ENCODE results near the gene CANX. TPM values are rescaled to one million over a fixed set of nuclear protein-coding genes. Genes with fewer than 3 reads are reported as not detected.

Gene CANX
- total RNA-seq, 1 donor from 2014 or later, result 630 TPM

DNA sequence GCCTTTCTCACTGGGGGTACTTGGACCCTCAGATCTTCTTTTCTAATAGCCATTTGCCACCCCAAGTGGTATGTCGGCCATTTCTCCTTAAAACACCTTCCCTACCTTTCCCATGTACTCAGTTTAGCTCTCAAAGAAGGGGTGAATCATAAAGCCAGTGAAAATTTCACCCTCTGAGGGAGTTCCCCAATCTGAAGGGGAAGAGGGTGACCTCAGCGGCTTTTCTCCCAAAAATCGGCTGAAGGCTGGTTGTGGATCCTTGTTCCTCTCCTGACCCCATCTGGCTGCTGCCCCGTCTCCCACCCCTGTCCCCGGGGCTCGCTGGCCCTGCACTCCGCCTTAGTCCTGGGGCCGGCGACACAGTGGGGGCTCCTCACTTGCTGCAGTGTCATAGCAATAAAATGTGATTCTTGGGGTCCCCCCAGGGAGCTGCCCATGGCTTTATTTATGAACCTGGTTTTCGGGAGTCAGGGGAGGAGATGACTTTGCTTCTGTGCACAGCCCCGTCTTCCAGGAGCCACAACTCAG is 77.7 kb downstream of the CANX start:
- intact Hi-C loops (cut with DNase I), result no loop called here
- DNase-seq (no peak), ATAC-seq (peak; percentile 8)
- TF ChIP-seq, protein P1, sequence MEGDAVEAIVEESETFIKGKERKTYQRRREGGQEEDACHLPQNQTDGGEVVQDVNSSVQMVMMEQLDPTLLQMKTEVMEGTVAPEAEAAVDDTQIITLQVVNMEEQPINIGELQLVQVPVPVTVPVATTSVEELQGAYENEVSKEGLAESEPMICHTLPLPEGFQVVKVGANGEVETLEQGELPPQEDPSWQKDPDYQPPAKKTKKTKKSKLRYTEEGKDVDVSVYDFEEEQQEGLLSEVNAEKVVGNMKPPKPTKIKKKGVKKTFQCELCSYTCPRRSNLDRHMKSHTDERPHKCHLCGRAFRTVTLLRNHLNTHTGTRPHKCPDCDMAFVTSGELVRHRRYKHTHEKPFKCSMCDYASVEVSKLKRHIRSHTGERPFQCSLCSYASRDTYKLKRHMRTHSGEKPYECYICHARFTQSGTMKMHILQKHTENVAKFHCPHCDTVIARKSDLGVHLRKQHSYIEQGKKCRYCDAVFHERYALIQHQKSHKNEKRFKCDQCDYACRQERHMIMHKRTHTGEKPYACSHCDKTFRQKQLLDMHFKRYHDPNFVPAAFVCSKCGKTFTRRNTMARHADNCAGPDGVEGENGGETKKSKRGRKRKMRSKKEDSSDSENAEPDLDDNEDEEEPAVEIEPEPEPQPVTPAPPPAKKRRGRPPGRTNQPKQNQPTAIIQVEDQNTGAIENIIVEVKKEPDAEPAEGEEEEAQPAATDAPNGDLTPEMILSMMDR (IDR thresholded peaks at IDR 0.05), result no peak
- peaks cover 5% of the 10 kb centered on the region for H3K4me1 ChIP-seq
- H3K4me3 ChIP-seq, result no peak overlapping the region
- H3K9me3 ChIP-seq, result no peaks in the 10 kb centered on the region
- peaks cover 67% of the 10 kb centered on the region for H3K36me3 ChIP-seq
- no peaks in the 10 kb centered on the region for H3K27me3 ChIP-seq
- H3K27ac ChIP-seq, result no peak overlapping the region

GRCh38 chr5:179777456-179777855 is 78.7 kb downstream of the CANX start:
- DNase-seq, result no peak
- H3K27ac ChIP-seq, result no peak overlapping the region
- ATAC-seq, result no peak
- peaks cover 5% of the 10 kb centered on the region for H3K4me1 ChIP-seq
- no peak overlapping the region for H3K4me3 ChIP-seq
- TF ChIP-seq, protein P1 (IDR thresholded peaks at IDR 0.05), result no peak
- intact Hi-C loops (cut with DNase I), result no loop called here
- H3K36me3 ChIP-seq, result peaks cover 57% of the 10 kb centered on the region
- H3K27me3 ChIP-seq, result no peaks in the 10 kb centered on the region
- no peaks in the 10 kb centered on the region for H3K9me3 ChIP-seq

DNA sequence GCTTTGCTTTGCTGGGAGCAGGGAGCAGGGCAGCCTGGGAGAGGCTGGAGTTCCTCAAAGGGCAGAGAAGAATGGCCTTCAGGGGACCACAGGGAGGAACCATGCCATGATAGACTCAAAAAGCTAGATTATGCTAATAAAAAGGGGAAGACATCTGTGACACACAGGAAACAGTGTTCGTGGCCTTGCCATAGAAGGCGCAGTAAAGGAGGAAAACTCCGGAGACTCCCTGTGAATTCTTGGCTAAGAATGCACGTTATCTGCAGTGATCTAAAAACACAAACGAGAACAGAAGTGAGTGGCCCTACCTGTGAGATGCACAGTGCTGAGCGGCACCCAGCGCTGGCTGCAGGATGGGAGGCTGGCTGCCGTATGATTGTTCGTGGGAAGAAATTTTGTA is 79.1 kb downstream of the CANX start:
- TF ChIP-seq, protein P1 (IDR thresholded peaks at IDR 0.05), result no peak

GRCh38 chr5:179778591-179778990 is 79.8 kb downstream of the CANX start:
- no peaks in the 10 kb centered on the region for H3K27me3 ChIP-seq
- no peaks in the 10 kb centered on the region for H3K9me3 ChIP-seq
- no peak overlapping the region for H3K27ac ChIP-seq
- no peak overlapping the region for H3K4me3 ChIP-seq
- H3K4me1 ChIP-seq, result peaks cover 5% of the 10 kb centered on the region
- peaks cover 45% of the 10 kb centered on the region for H3K36me3 ChIP-seq
- intact Hi-C loops (cut with DNase I), result no loop called here
- TF ChIP-seq, protein P1 (IDR thresholded peaks at IDR 0.05), result no peak
- ATAC-seq (no peak), DNase-seq (no peak)

More for the DNA sequence above, 79.1 kb downstream of the CANX start:
- no peak overlapping the region for H3K27ac ChIP-seq
- no peaks in the 10 kb centered on the region for H3K9me3 ChIP-seq
- DNase-seq, result no peak
- peaks cover 5% of the 10 kb centered on the region for H3K4me1 ChIP-seq
- intact Hi-C loops (cut with DNase I), result no loop called here
- peaks cover 52% of the 10 kb centered on the region for H3K36me3 ChIP-seq
- H3K4me3 ChIP-seq, result no peak overlapping the region
- peak; percentile 64 for ATAC-seq
- no peaks in the 10 kb centered on the region for H3K27me3 ChIP-seq

DNA sequence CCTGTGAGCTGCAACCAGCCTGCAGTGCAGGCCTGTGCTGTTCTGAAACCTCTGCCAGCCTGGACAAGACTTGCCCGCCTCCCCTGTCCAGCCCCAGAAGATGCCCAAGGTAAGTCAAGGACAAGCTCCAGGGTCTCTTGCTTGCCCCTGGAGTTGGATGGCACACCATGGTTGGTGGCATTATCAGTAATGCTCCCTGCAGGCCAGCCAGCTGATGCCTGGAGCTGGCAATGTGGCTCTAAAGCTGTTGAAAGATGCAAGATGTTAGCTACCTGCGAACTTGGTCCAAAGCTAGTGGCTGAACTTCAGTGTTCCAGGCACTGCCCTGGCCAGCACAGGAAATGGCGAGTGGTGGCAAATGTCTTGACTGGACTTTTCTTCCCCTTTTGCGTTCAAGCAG is 81.1 kb downstream of the CANX start:
- H3K27me3 ChIP-seq, result no peaks in the 10 kb centered on the region
- H3K4me3 ChIP-seq, result no peak overlapping the region
- peaks cover 5% of the 10 kb centered on the region for H3K4me1 ChIP-seq
- no peak for DNase-seq
- peaks cover 33% of the 10 kb centered on the region for H3K36me3 ChIP-seq
- intact Hi-C loops (cut with DNase I), result no loop called here
- no peaks in the 10 kb centered on the region for H3K9me3 ChIP-seq
- TF ChIP-seq, protein P1 (IDR thresholded peaks at IDR 0.05), result no peak
- H3K27ac ChIP-seq, result no peak overlapping the region
- no peak for ATAC-seq

DNA sequence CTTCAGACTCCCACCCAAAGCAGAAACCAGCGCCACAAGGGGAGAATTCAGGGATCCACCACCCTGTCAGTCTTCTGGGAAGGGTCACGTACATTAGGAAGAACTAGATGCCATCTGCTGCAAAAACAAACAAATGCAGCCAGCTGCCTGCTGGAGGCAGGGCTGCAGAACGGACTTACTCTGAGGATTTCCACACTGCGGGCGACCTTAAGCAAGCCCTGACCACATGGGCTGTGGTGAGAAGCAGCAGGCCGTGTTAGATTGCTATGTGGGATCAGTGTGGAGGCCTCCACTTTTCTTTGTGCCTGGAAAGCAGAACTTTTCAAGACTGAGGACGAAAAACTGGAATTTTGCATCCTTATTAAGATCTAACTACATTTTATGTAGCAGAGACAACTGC is 81.6 kb downstream of the CANX start:
- DNase-seq, result peak; percentile 73
- ATAC-seq, result peak; percentile 81
- no peak overlapping the region for H3K4me3 ChIP-seq
- no peak overlapping the region for H3K27ac ChIP-seq
- H3K36me3 ChIP-seq, result peaks cover 28% of the 10 kb centered on the region
- H3K9me3 ChIP-seq, result no peaks in the 10 kb centered on the region
- no peaks in the 10 kb centered on the region for H3K27me3 ChIP-seq
- intact Hi-C loops (cut with DNase I), result no loop called here
- H3K4me1 ChIP-seq, result peaks cover 5% of the 10 kb centered on the region
- TF ChIP-seq, protein P1 (IDR thresholded peaks at IDR 0.05), result no peak
